SH-SY5Y (cell line): ENCODE results near the gene TATDN2.

Experiments
- GATA2 ChIP-seq: IDR thresholded peaks from 2 replicates; pipeline ENCODE4 v1.6.1; 2011; ENCODE audit warnings: mild to moderate bottlenecking, low read depth, low read length
- GATA3 ChIP-seq: IDR thresholded peaks from 2 replicates; pipeline ENCODE4 v1.6.1; 2011; ENCODE audit warnings: low read depth, mild to moderate bottlenecking, low read length, moderate library complexity

- TF ChIP-seq GATA2 (no peak), GATA3 (no peak)
Observed at GRCh38 chr3:10262027-10262426, 13.8 kb downstream of the TATDN2 start.
